Measurements from ENCODE around the gene ASGR1. TPM values are rescaled to one million over a fixed set of nuclear protein-coding genes. Genes with fewer than 3 reads are reported as not detected.

Gene ASGR1
- total and polyA plus RNA-seq, 9 donors: 0.20 to 3.3 (median 1.0) TPM

- H3K27ac ChIP-seq: no peak overlapping the region
- H3K4me1 ChIP-seq (ENCODE audit: insufficient read depth): no peaks in the 10 kb centered on the region
- no peak for DNase-seq
- no peaks in the 10 kb centered on the region for H3K36me3 ChIP-seq
- no peaks in the 10 kb centered on the region for H3K27me3 ChIP-seq
- intact Hi-C loops (cut with DNase I): loop anchor here in 1 of 4 donors (10.0 kb wide), 1 partner anchor 134 kb away; the partner anchor contains the start of gene SLC16A11
- WGBS, 3 donors: 62 to 69% (median 63%) methylated on average over 11 of the region's 11 CpGs
- TF ChIP-seq CTCF (IDR thresholded peaks at IDR 0.05) (no peak), EP300 (IDR thresholded peaks at IDR 0.05) (no peak), POLR2A (IDR thresholded peaks at IDR 0.05) (no peak)
- H3K4me3 ChIP-seq: no peak overlapping the region
- no peaks in the 10 kb centered on the region for H3K9me3 ChIP-seq
Measured at GRCh38 chr17:7178973-7179316, 225 bp downstream of the ASGR1 start.

- TF ChIP-seq EP300 (IDR thresholded peaks at IDR 0.05) (no peak), POLR2A (IDR thresholded peaks at IDR 0.05) (no peak), CTCF (IDR thresholded peaks at IDR 0.05) (no peak)
- intact Hi-C loops (cut with DNase I): loop anchor here in 1 of 4 donors (10.0 kb wide), 1 partner anchor 133 kb away; the partner anchor contains the start of gene SLC16A11
- 3 to 6% (median 4%) methylated on average over 18 of the region's 18 CpGs for WGBS, 3 donors
- Histone ChIP-seq H3K9me3 (no peaks in the 10 kb centered on the region), H3K27me3 (no peaks in the 10 kb centered on the region), H3K27ac (no peak overlapping the region), H3K4me3 (peak overlapping the region; percentile 29), H3K4me1 (ENCODE audit: insufficient read depth) (no peaks in the 10 kb centered on the region), H3K36me3 (no peaks in the 10 kb centered on the region)
- DNase-seq: peak in 1 of 5 donors; percentile 43
Measured at GRCh38 chr17:7177954-7178477, 1.2 kb downstream of the ASGR1 start.

- Histone ChIP-seq H3K27me3 (no peaks in the 10 kb centered on the region), H3K36me3 (no peaks in the 10 kb centered on the region), H3K4me1 (ENCODE audit: insufficient read depth) (no peaks in the 10 kb centered on the region), H3K4me3 (peak overlapping the region; percentile 29), H3K27ac (no peak overlapping the region), H3K9me3 (no peaks in the 10 kb centered on the region)
- intact Hi-C loops (cut with DNase I): loop anchor here in 1 of 4 donors (10.0 kb wide), 1 partner anchor 133 kb away; the partner anchor contains the start of gene SLC16A11
- TF ChIP-seq POLR2A (IDR thresholded peaks at IDR 0.05) (no peak), CTCF (IDR thresholded peaks at IDR 0.05) (peak; percentile 49 to 63 (median 62)), EP300 (IDR thresholded peaks at IDR 0.05) (no peak)
- DNase-seq: peak; percentile 53 to 76 (median 72)
- 0 to 2% (median 1%) methylated on average over 30 to 31 of the region's 31 CpGs for WGBS, 3 donors
Measured at GRCh38 chr17:7177191-7177953, 1.8 kb downstream of the ASGR1 start.

GRCh38 chr17:7176841-7177190 is 2.4 kb downstream of the ASGR1 start:
- H3K9me3 ChIP-seq: no peaks in the 10 kb centered on the region
- no peaks in the 10 kb centered on the region for H3K27me3 ChIP-seq
- TF ChIP-seq POLR2A (IDR thresholded peaks at IDR 0.05) (no peak), CTCF (IDR thresholded peaks at IDR 0.05) (no peak), EP300 (IDR thresholded peaks at IDR 0.05) (no peak)
- intact Hi-C loops (cut with DNase I): loop anchor here in 1 of 4 donors (10.0 kb wide), 1 partner anchor 132 kb away; the partner anchor contains the start of gene SLC16A11
- no peak overlapping the region for H3K27ac ChIP-seq
- H3K36me3 ChIP-seq: no peaks in the 10 kb centered on the region
- DNase-seq: no peak
- H3K4me1 ChIP-seq (ENCODE audit: insufficient read depth): no peaks in the 10 kb centered on the region
- 2 to 5% (median 4%) methylated on average over 11 to 17 of the region's 17 CpGs for WGBS, 3 donors
- no peak overlapping the region for H3K4me3 ChIP-seq
